Jurkat, Clone E6-1 (cell line): ENCODE data around the gene UVSSA.
"Not testable (repeated sequence)": the region's sequence is repeated elsewhere in the genome, so short reads cannot be mapped to it uniquely, and the experiment has no call there.

Experiments
- DNase-seq: peaks from one replicate; pipeline ENCODE4 v3.0.0-alpha.2; 2011; ENCODE audit warnings: low read depth, low spot score
- H3K4me3 ChIP-seq: 2 replicates; pipeline ENCODE4 v1.5.1; 2011; ENCODE audit warnings: mild to moderate bottlenecking, low read length, control low read depth, moderate library complexity

The UVSSA gene

DNA sequence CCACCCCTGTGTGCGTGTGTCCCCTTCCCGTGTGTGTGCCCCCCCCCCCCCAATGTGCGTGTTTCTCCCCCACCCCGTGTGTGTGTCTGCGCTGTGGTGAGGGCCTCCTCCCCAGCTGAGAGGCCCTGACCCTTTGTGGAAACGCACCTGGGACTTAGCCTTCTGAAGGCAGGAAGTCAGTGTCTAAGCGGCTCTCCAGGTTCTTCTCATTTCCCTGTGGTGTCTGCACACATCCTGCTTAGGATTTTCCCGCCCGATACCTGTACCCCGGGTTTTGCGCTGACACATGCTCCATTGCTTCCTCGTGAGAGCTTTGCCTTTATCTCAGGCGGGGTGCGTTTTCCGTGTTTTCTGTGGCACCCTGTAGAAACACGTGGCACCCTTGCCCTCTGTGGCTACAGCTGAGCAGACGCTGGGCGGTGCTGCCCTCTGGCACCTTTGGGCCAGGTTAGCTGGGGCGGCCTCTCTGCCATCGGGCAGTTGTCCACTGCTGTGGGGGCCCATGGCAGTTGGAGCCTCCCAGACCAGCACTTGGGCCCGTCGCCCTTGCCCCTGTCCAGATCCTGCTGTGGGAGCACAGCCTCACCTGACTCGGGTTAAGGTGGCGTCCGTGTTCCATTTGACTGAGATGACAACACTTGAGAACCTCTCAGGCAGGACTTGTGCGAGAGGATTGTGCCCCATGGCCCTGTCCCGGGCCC is 31.0 kb upstream of the UVSSA start:
- DNase-seq = peak; percentile 93

DNA sequence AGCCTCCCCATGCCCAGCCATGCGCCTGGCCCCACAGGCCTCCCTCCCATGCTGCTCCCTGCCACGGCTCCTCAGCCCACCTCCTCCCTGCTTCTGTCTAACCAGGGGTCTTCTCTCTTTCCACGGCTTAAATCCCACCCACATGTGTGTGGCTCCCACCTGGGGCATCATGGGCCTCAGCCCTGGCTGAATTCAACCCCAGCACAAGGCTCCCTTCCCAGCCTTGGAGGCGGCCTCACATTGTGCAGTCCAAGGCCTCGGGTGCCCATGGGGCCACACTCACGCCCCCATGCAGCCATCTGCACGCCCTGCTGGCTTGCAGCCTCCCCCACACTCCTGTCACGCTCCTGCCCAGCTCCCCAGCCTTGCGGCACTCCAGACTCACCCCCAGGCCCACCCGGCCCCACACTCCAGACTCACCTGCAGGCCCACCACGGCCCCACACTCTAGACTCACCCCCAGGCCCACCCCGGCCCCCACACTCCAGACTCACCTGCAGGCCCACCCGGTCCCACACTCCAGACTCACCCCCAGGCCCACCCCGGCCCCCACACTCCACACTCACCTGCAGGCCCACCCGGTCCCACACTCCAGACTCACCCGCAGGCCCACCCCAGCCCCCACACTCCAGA is 30.4 kb upstream of the UVSSA start:
- DNase-seq = no peak
- no peak overlapping the region for H3K4me3 ChIP-seq

More for the DNA sequence above, 31.0 kb upstream of the UVSSA start:
- H3K4me3 ChIP-seq = no peak overlapping the region

DNA sequence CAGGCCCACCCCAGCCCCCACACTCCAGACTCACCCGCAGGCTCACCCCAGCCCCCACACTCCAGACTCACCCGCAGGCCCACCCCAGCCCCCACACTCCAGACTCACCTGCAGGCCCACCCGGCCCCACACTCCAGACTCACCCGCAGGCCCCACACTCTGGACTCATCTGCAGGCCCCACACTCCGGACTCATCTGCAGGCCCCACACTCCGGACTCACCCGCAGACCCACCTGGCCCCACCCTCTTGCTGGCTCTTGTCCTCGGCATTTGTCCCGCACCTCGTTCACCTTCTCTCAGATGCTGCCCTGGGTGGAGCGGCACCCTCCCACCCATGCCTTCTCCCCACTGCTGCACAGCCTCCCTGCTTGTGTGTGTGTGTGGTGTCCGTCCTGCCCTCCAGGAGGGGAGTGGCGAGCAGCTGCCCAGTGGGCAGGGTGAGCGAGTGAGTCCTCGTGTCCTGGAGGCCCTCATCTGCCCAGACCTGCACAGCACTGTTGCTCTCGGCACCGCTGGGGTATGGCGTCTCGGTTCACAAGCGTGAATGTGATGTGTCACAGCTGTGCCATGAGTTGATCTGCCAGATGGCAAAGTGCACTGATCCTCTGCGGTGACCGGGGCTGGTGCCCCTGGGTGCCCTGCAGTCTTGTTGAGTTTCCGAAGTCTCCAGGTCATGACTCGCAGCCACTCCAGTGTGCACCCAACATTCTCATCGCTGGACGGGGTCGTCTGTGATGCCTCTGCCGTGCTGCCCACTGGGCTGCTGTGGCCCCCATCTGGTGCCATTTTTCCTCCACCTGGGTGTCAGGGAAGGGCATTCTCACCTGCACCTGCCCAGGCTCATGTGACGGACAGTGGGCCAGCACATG is 29.6 kb upstream of the UVSSA start:
- H3K4me3 ChIP-seq = no peak overlapping the region
- DNase-seq = no peak

DNA sequence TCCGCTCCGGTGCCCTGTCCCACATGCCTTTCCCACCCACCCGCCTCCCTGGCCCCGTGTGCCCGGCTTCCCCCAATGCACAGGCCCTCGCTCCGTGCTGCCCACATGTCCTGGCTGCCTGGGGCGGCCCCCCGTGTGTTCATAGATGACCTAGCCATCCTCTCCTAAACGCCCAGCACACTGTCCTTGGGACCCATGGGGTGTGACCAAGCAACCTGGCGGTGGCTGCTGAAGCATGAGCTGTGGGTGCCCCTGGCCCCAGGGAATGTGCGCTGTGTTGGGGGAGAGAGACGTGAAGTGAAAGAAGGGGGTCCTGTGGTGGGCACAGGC is 29.0 kb upstream of the UVSSA start:
- no peak for DNase-seq

DNA sequence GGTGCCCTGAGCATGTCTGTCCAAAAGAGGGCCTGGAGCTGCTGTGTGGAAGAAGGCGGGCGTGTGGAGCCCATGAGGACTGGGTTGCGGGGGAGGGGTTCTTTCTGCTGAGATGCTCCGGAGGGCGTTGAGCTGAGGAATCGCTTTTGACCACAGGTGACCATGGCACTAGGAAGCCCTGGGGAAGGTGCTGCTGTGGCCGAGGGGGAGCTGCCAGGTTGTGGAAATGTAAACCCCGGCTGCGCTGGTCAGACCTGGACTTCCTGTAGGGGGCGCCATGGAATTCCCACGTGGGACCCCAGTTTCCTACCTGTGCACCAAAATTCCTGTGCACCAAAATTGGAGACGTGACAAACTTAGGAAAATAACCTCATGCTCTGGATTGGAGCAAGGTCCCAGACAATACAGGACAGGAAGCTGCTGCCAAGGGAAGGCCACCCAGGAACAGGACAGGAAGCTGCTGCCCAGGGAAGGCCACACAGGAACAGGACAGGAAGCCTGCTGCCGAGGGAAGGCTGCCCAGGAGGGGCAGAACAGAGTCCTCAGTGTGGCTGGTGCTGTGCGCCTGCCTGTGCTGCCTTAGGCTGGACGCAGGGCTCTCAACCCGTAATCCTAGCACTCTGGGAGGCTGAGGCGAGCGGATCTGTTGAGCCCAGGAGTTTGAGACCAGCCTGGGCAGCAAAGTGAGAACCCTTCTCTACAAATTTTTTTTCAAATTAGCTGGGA is 28.4 kb upstream of the UVSSA start:
- no peak for DNase-seq
- H3K4me3 ChIP-seq = no peak overlapping the region

More for the DNA sequence above, 29.0 kb upstream of the UVSSA start:
- no peak overlapping the region for H3K4me3 ChIP-seq

DNA sequence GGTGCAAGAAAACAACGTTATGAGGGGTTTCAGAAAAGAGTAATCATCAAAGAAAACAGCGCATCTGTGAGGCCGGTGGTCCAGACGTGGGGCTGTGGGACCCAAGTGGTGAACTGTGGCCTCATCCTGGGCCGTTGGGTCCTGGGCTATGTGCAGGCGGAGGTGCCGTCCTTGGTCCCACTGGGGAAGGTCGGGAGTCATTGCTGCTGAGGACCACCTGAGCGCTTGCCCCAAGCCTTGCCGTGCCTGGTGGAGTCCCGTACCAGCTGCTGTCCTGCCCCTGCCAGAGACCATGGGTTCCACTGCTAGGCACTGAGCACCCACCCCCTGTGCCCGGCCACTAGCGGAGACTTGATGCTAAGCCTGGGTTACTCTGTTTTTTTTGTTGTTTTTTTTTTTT is 25.5 kb upstream of the UVSSA start:
- no peak for DNase-seq
- no peak overlapping the region for H3K4me3 ChIP-seq

DNA sequence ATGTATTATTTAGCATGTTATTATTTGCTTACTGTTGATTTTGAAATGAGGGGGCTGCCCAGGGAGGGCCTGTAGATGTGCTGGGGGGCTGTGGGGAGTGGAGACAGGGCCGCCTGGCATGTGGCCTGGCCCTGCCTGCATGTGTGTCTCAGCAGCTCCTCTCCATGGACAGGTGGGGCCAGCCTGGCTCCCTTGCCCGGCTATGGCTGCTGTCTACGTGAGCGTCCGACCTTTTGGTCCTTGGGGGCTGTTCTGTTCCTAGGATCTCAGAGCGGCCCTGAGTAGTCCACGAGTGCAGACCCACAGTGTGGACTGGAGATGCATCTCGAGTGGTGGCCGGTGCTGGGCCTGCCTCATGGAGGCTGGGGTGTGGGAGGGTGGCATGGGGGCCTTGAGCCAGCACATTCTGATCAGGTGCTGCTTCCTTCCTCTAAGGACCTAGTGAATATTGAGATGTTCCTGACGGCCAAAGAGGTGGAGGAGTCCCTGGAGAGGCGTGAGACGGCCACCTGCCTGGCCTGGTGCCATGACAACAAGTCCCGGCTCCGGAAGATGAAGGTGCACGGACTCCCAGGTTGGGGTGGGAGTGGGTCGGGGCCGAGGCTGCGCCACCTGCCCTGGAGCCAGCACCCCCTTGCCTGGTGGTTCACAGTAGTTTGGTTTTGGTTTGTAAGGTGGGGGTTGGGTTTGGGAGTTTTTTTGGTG is 24.9 kb upstream of the UVSSA start:
- H3K4me3 ChIP-seq = no peak overlapping the region
- DNase-seq = no peak

DNA sequence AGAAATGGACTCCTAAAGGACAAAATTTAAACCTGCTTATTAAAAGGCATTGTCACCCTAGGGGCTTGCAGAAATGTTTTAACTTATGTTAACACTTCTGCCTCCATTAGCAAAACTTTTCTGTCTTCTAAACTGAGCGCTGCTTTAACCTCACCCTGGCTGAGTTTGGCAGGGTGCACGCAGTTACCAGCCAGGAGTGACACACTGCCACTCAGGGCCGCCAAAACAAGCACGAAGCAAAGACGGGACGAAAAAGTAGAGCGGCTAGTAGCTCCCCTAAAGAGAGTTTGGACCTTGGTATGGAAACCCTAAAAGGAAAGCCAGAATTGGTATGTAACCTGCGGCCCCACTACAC is 23.8 kb upstream of the UVSSA start:
- no peak overlapping the region for H3K4me3 ChIP-seq
- no peak for DNase-seq

GRCh38 chr4:1323635-1324442 is 23.2 kb upstream of the UVSSA start:
- no peak for DNase-seq

GRCh38 chr4:1324443-1325175 is 22.4 kb upstream of the UVSSA start:
- DNase-seq, H3K4me3 ChIP-seq: not testable (repeated sequence)

More at GRCh38 chr4:1323635-1324442, 23.2 kb upstream of the UVSSA start:
- H3K4me3 ChIP-seq = no peak overlapping the region

DNA sequence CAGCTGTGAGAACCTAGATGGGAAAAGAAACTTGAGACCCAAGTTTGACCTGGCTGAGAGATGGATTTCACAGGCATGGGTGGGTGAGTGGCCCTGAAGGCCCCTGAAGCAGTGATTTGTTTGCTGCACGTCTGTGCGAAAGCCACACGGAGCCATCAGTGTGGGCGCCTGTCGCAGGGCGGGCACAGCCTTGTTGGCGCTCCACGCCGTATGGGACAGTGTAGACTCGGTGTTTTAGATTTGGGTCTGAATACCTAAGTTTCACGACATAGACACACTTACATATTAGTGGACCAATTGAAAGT is 21.9 kb upstream of the UVSSA start:
- DNase-seq = no peak
- no peak overlapping the region for H3K4me3 ChIP-seq

DNA sequence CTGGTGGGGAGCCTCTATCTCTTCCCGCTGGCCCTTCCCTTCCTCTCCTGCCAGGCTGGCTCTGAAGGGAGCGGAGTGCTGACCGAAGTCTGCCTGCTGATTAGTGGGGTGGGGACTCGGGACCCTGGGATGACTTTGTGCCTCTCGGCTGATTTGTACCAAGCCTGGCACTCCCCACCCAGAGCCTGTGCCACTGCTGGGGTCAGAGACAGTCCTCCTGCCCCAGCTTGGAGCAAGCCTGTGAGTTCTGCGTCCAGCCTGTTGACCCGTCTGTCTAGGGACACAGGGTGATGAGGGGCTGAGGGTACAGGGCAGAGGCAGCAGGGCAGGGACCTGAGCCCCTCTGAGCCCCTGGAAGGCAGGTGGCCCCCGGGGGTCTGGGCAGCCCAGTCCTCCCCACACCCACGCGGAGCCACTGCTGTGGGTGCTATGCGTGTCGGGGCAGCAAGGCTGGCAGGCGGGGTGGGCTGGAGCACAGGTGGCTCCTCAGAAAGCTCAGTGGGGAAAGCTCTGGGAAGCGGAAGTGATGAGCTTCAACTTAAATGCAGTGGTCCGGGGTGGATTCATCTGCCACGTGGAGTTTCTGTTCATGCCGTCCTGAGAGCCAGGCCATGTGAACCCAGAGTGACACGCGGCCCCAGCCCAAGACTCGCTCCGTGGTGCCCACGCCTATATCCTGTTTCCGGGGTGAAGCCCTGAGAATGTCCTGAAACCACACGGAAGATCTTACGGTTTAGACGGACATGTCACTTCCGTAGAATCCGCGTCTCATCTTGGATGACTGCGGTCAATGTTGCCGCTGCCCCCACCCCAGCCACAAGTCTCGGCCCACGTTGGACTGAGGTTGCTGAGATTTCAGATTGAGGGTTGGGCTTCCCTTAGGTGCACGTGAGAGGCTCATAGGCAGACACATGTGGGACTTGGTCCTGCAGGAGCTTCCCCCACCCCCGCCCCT is 21.1 kb upstream of the UVSSA start:
- no peak for DNase-seq

DNA sequence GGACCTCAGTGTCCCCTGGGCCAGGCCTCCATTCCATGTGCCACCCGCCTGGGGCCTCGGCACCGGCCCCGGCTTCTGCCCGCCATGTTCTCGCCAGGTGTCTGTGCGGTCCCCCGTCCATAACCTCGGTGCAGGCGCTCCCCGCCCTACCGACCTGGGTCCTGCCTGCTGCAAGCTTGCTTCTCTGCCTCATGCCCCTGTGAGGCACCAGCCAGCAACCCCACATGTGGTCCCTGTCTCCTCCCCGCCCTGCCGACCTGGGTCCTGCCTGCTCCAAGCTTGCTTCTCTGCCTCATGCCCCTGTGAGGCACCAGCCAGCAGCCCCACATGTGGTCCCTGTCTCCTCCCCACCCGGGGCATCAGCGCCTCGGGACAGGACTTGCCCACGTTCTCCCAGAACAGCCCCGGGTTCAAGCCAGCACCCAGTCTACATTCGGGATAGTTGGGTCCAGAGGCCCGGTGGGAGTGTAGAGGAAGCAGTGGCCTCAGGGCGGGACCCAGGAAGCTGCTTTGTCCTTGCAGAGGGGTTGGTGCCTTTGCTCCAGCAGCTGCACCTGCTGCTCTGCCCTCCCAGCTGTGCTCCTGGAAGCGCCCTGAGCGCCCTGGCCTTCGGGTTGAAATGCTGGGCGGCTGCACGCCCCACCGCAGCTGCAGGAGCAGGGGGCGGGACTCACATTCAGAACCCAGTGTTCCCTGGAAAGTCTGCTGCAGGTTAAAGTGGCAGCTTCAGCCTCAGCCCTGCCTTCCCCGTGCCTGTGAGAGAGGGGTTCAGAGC is 20.1 kb upstream of the UVSSA start:
- no peak for DNase-seq

More for the DNA sequence above, 21.1 kb upstream of the UVSSA start:
- H3K4me3 ChIP-seq = no peak overlapping the region

GRCh38 chr4:1327526-1328266 is 19.3 kb upstream of the UVSSA start:
- H3K4me3 ChIP-seq = no peak overlapping the region
- no peak for DNase-seq

More for the DNA sequence above, 20.1 kb upstream of the UVSSA start:
- no peak overlapping the region for H3K4me3 ChIP-seq
